Tibial nerve (tissue), 4 donors: ENCODE data around the gene REELD1. TPM values are rescaled to one million over a fixed set of nuclear protein-coding genes. Genes with fewer than 3 reads are reported as not detected.

Source experiments
- DNase-seq, 2 donors: peaks; one replicate each; pipeline ENCODE4 v3.0.0-alpha.2; 2019; ENCODE audit warnings: low spot score in 2 of 2
- H3K27ac ChIP-seq, 4 donors: fragments of 200-600 bp; sonication (generic) in 3 of 4; one replicate each; pipeline ENCODE4 v1.5.1; 2017 to 2019; ENCODE audit warnings: mild to moderate bottlenecking in 1 of 4
- H3K27me3 ChIP-seq, 2 donors: fragments of 200-600 bp; sonication (generic) in 1 of 2; one replicate each; pipeline versions ENCODE4 v1.5.1 to v1.6.0; 2017 to 2019
- H3K36me3 ChIP-seq, 3 donors: fragments of 200-600 bp; sonication (generic); one replicate each; pipeline ENCODE4 v1.5.1; 2018 to 2019
- H3K4me1 ChIP-seq, 4 donors: fragments of 200-600 bp; sonication (generic) in 3 of 4; one replicate each; pipeline ENCODE4 v1.5.1; 2017 to 2019
- H3K4me3 ChIP-seq, 4 donors: fragments of 200-600 bp; sonication (generic) in 3 of 4; one replicate each; pipeline ENCODE4 v1.5.1; 2017 to 2019; ENCODE audit warnings: mild to moderate bottlenecking in 1 of 4, moderate library complexity in 1 of 4
- H3K9me3 ChIP-seq, 4 donors: fragments of 200-600 bp; sonication (generic) in 3 of 4; one replicate each; pipeline ENCODE4 v1.5.1; 2017 to 2019
- EP300 ChIP-seq, 2 donors: sonication (generic); formaldehyde crosslinking; IDR thresholded peaks; one replicate each; pipeline ENCODE4 v1.6.1; 2017; ENCODE audit warnings: antibody characterized with exemption in 2 of 2, mild to moderate bottlenecking in 1 of 2
- POLR2A ChIP-seq, 2 donors: fragments of 450-650 bp; IDR thresholded peaks; one replicate each; pipeline ENCODE4 v1.6.1; 2017; ENCODE audit warnings: antibody characterized with exemption in 2 of 2, mild to moderate bottlenecking in 2 of 2, moderate library complexity in 2 of 2
- WGBS, 2 donors: methylation state at CpG; one replicate each; pipeline ENCODE4 v1.1.5; 2018; 5-methylcytosine and 5-hydroxymethylcytosine counted together
- total RNA-seq, 4 donors: library from RNA; depleted of rRNA; stranded (reverse); fragments of >200 nt; gene quantifications; one replicate each; pipeline ENCODE4 v1.1.0, GENCODE V29; 2016
- TF ChIP-seq, protein P1 (sequence below), 5 experiments: fragments of 200-600 bp in 3 of 5; fragments of 450-650 bp in 2 of 5; sonication (generic) in 3 of 5; IDR thresholded peaks; one replicate each; pipeline ENCODE4 v1.5.1; 2016 to 2019; ENCODE audit warnings: antibody characterized with exemption in 5 of 5, mild to moderate bottlenecking in 3 of 5, moderate library complexity in 2 of 5

REELD1 gene
- total RNA-seq, 4 donors from 2014 or later: 0.20 to 2.4 (median 1.1) TPM

DNA sequence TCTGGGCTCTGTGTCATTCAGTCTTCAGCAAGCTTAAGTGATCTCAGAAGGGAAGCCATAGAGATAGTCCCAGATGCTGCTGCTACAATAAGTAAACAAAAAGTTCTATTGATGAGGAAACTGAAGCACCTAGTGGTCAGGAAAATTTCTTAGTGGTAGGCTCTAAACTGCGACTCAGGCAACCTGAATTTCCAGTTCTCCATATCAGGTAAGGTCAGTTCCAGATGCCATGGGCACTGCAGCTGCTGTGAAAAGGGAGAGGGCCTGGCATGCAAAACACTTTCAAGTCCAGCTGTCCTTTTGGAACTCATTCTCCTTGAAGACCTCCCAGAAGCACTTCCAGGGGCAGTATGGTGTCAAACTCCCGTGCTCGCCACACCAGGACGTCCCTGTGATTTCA, 46.2 kb downstream of the REELD1 start:
- H3K27ac ChIP-seq: no peak overlapping the region
- H3K36me3 ChIP-seq: peaks cover 0 to 13% (median 0%) of the 10 kb centered on the region in 3 donors
- no peaks in the 10 kb centered on the region for H3K27me3 ChIP-seq
- WGBS, 2 donors: 98 to 99% methylated on average over 4 of the region's 4 CpGs
- TF ChIP-seq EP300 (IDR thresholded peaks at IDR 0.05) (no peak), POLR2A (IDR thresholded peaks at IDR 0.05) (no peak)
- TF ChIP-seq, protein P1, sequence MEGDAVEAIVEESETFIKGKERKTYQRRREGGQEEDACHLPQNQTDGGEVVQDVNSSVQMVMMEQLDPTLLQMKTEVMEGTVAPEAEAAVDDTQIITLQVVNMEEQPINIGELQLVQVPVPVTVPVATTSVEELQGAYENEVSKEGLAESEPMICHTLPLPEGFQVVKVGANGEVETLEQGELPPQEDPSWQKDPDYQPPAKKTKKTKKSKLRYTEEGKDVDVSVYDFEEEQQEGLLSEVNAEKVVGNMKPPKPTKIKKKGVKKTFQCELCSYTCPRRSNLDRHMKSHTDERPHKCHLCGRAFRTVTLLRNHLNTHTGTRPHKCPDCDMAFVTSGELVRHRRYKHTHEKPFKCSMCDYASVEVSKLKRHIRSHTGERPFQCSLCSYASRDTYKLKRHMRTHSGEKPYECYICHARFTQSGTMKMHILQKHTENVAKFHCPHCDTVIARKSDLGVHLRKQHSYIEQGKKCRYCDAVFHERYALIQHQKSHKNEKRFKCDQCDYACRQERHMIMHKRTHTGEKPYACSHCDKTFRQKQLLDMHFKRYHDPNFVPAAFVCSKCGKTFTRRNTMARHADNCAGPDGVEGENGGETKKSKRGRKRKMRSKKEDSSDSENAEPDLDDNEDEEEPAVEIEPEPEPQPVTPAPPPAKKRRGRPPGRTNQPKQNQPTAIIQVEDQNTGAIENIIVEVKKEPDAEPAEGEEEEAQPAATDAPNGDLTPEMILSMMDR (IDR thresholded peaks at IDR 0.05): no peak
- no peaks in the 10 kb centered on the region for H3K9me3 ChIP-seq
- no peak overlapping the region for H3K4me3 ChIP-seq
- H3K4me1 ChIP-seq: peaks cover 0 to 7% (median 0%) of the 10 kb centered on the region in 4 donors
- DNase-seq: no peak

DNA sequence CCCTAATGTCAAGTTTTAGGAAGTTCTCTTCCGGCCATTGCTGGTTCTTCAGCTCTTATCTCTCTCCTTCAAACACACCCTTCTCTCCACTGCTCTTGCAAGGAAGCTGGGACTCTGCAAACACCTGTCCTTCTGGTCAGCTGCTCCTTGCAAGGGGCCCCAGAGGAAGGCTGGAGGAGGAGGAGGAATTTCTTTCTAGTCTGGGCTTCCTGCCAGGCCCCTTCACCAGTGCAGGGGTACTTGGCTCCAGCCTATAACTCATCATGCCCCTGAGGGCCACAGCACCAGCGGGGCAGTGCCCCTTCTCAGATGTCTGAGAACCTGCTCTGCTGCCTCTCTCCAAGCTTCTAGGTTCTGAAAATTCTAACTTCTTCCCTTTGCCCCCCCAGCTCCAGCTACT, 46.7 kb downstream of the REELD1 start:
- WGBS, 2 donors: 87 to 91% methylated on average over 2 of the region's 2 CpGs
- H3K9me3 ChIP-seq: no peaks in the 10 kb centered on the region
- H3K4me1 ChIP-seq: peaks cover 0 to 3% (median 0%) of the 10 kb centered on the region in 4 donors
- TF ChIP-seq POLR2A (IDR thresholded peaks at IDR 0.05) (no peak), EP300 (IDR thresholded peaks at IDR 0.05) (no peak)
- TF ChIP-seq, protein P1 (IDR thresholded peaks at IDR 0.05): no peak
- no peak overlapping the region for H3K4me3 ChIP-seq
- H3K27ac ChIP-seq: no peak overlapping the region
- no peaks in the 10 kb centered on the region for H3K27me3 ChIP-seq
- DNase-seq: no peak
- H3K36me3 ChIP-seq: peaks cover 0 to 13% (median 0%) of the 10 kb centered on the region in 3 donors

DNA sequence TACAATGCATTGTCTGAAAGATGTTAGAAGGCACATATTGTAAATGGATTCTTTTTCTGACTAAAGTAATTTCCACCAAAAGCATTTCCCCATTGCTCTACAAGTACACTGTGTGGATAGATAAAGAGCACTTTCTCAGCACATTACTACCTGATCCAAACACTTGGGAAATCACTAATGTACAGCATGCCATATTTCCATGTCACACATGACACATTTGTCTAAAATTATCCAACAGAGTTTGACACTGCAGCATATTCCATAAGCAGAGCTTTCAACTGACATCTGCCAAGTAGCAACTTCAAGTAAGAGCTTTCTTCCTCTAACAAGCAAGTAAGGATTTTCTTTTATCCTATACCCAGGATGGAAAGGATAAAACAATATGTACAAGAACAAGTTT, 49.5 kb downstream of the REELD1 start:
- no peak for DNase-seq
- no peak overlapping the region for H3K27ac ChIP-seq
- peaks cover 0 to 16% (median 0%) of the 10 kb centered on the region in 4 donors for H3K4me1 ChIP-seq
- no peaks in the 10 kb centered on the region for H3K27me3 ChIP-seq
- H3K9me3 ChIP-seq: no peaks in the 10 kb centered on the region
- H3K36me3 ChIP-seq: no peaks in the 10 kb centered on the region
- H3K4me3 ChIP-seq: no peak overlapping the region
- TF ChIP-seq, protein P1 (IDR thresholded peaks at IDR 0.05): no peak
- TF ChIP-seq EP300 (IDR thresholded peaks at IDR 0.05) (no peak), POLR2A (IDR thresholded peaks at IDR 0.05) (no peak)

DNA sequence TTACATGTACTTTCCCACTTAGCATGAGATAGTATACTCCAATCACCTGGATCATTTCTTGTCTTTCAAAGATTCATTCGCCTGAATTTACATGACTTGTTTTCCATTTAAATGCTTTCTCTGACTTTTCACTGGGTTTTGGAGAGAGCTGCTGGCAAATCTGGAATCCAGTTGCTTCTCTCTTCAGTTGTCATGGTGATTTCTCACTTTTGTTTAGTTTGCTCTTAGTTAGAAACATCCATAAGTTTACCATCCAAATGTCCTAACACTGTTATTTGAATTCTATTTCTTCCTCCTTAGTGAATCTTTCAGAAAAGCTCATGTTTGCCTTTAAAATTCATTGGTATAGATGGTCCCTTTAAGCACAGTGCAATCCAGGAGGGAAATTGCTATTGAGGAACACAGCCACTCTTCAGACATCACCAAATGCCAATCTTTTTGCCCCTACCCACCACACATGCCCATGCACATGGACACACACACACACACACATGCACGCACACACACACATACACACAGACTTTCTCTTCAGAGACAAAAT, 51.7 kb downstream of the REELD1 start:
- DNase-seq: no peak
- H3K4me3 ChIP-seq: no peak overlapping the region
- H3K9me3 ChIP-seq: no peaks in the 10 kb centered on the region
- H3K36me3 ChIP-seq: no peaks in the 10 kb centered on the region
- no peak for TF ChIP-seq EP300 (IDR thresholded peaks at IDR 0.05)
- no peak for TF ChIP-seq POLR2A (IDR thresholded peaks at IDR 0.05)
- 78 to 89% methylated on average over 2 of the region's 2 CpGs for WGBS, 2 donors
- no peaks in the 10 kb centered on the region for H3K27me3 ChIP-seq
- H3K27ac ChIP-seq: no peak overlapping the region
- H3K4me1 ChIP-seq: peaks cover 0 to 18% (median 0%) of the 10 kb centered on the region in 4 donors

DNA sequence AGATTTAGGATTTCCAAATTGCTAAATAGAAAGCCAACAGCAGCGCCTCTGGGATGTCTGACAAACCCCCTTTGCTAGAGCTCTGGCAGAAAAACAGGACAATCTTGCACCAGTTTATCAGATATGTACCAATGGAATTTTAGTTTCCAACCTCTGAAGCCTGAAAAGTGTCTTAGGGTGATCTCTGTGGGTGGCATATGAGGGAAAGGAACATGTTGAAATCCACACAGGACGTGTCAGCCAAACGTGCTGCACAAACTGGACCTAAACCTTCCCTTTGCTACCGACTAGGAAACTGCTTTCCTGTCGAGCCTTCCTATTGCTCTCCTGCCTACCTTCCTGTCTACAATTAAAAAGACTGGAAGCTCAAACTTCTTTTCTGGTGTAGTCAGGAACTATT, 53.5 kb downstream of the REELD1 start:
- H3K9me3 ChIP-seq: no peaks in the 10 kb centered on the region
- TF ChIP-seq, protein P1 (IDR thresholded peaks at IDR 0.05): no peak
- peak in 1 of 2 donors; percentile 49 for TF ChIP-seq EP300 (IDR thresholded peaks at IDR 0.05)
- no peak for TF ChIP-seq POLR2A (IDR thresholded peaks at IDR 0.05)
- 65 to 68% methylated on average over 5 of the region's 5 CpGs for WGBS, 2 donors
- no peak for DNase-seq
- H3K27ac ChIP-seq: peak overlapping the region in 2 of 4 donors; percentile 21 to 22
- H3K36me3 ChIP-seq: no peaks in the 10 kb centered on the region
- no peak overlapping the region for H3K4me3 ChIP-seq
- H3K4me1 ChIP-seq: peaks cover 0 to 18% (median 0%) of the 10 kb centered on the region in 4 donors
- no peaks in the 10 kb centered on the region for H3K27me3 ChIP-seq
